HL-60/S4 treated with retinoic acid at 250 ng/mL for 4 days and 3 days (cell line): ENCODE data around the gene PRPF40B.

Experiments
- in situ Hi-C: fragments of 300-500 bp; cut with MboI; formaldehyde crosslinking; loops from 2 replicates; pipeline ENCODE4 v1.7.0; 2022; ENCODE audit warnings: low sequenced_read_pairs

PRPF40B gene

GRCh38 chr12:49635036-49635435 is 11.7 kb downstream of the PRPF40B start:
- in situ Hi-C loops, result no loop called here

DNA sequence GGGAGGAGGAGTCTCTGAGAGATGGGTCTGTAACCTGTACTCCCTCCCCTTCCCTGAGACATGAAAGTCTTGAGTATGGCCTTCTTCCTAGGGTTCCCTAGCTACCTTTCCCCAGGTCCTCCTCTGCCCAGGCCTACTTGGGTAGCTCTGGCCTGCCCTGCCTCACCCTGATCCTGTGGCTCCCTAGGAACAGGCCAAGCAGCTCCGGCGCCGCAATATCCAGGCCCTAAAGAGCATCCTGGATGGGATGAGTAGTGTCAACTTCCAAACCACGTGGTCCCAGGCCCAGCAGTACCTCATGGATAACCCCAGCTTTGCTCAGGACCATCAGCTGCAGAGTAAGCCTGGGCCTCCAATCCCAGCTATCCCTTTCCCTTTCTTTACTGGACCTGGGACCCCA is 12.3 kb downstream of the PRPF40B start:
- in situ Hi-C loops, result no loop called here

DNA sequence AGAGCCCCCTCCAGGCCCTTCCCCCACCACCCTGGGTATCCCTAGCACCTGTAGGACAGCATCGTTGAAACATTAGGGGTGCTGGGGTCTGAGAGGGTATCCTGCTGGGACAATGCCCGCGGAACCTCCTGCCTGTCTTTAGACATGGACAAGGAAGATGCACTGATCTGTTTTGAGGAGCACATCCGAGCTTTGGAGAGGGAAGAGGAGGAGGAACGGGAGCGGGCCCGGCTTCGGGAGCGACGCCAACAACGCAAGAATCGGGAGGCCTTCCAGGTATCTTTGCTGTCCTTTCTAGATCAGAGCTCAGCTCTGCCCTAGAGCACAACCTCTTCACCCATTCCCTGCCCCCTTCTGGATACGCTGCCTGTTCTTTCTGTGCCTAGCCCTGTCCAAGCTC is 13.2 kb downstream of the PRPF40B start:
- in situ Hi-C loops, result no loop called here

GRCh38 chr12:49636979-49637755 is 13.8 kb downstream of the PRPF40B start:
- in situ Hi-C loops, result no loop called here

DNA sequence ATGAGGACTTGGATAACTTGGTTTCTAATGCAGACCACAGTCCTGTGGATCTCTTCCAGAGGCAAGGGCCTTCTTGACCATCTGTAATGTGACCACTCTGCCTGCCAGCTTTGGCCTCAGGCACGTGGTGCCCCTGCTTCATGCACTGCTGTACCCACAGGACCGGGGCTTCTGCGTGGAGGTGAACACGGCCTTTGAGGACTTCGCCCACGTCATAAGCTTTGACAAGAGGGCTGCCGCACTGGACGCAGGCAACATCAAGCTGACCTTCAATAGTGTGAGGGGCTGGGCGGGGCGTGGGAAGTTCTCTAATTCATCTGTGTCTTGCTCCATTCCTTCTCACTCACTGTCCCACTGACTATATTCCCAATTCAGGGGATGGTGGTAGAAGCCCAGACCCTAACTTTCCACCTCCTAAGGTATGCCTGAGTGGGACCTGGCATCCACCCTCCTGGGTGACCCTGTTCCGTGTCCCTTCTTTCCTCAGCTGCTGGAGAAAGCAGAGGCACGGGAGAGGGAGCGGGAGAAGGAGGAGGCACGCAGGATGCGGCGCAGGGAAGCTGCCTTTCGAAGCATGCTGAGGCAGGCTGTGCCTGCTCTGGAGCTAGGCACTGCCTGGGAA is 18.5 kb downstream of the PRPF40B start:
- in situ Hi-C loops, result loop anchor here (5.0 to 10.0 kb wide), 2 partner anchors 70 to 193 kb away; no protein-coding TSS in a partner anchor

- in situ Hi-C loops, result loop anchor here (5.0 to 10.0 kb wide), 2 partner anchors 70 to 192 kb away; no protein-coding TSS in a partner anchor
Observed at GRCh38 chr12:49642370-49642802, 19.0 kb downstream of the PRPF40B start.

DNA sequence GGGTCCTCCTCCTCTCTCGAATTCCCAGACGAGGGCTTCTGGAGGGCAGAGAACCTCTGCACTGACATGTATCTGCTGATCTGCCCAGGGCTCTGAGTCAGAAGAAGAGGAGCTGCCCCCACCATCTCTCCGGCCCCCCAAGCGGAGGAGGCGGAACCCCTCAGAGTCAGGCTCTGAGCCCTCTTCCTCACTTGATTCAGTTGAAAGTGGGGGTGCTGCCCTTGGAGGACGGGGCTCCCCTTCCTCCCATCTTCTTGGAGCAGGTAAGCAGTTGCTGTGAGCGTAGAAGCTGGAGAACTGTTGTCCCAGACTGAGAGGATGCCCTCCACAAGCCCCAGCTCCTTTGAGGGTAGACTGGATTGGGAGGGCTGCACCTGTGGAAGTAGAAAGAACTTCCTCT is 19.8 kb downstream of the PRPF40B start:
- in situ Hi-C loops, result loop anchor here (5.0 to 10.0 kb wide), 2 partner anchors 69 to 192 kb away; no protein-coding TSS in a partner anchor

- in situ Hi-C loops, result loop anchor here (5.0 to 10.0 kb wide), 2 partner anchors 68 to 191 kb away; no protein-coding TSS in a partner anchor
Observed at GRCh38 chr12:49643961-49644619, 20.7 kb downstream of the PRPF40B start.

DNA sequence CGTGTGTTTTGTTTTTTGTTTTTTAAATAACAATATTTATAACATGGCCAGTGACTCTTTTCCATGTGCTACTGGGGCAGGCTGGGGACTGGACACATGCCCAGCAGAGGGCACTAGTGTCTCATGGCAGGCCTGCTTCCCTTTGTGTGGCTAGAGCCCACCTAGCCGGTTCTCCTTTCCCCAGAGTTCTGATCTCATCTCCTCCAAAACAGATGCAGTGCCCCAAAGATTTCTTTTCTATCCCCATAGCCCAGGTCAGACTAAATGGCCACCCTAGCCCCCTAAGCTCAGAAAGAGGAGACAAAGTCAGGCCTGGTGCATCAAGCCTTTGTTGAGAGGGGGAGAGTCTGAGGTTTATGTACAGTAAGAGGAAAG is 21.2 kb downstream of the PRPF40B start:
- in situ Hi-C loops, result loop anchor here (5.0 to 10.0 kb wide), 2 partner anchors 68 to 190 kb away; no protein-coding TSS in a partner anchor

GRCh38 chr12:49645146-49646039 is 22.0 kb downstream of the PRPF40B start:
- in situ Hi-C loops, result loop anchor here (10.0 kb wide), 1 partner anchor 189 kb away; no protein-coding TSS in a partner anchor

GRCh38 chr12:49646331-49646830 is 23.0 kb downstream of the PRPF40B start:
- in situ Hi-C loops, result loop anchor here (10.0 kb wide), 1 partner anchor 188 kb away; no protein-coding TSS in a partner anchor

DNA sequence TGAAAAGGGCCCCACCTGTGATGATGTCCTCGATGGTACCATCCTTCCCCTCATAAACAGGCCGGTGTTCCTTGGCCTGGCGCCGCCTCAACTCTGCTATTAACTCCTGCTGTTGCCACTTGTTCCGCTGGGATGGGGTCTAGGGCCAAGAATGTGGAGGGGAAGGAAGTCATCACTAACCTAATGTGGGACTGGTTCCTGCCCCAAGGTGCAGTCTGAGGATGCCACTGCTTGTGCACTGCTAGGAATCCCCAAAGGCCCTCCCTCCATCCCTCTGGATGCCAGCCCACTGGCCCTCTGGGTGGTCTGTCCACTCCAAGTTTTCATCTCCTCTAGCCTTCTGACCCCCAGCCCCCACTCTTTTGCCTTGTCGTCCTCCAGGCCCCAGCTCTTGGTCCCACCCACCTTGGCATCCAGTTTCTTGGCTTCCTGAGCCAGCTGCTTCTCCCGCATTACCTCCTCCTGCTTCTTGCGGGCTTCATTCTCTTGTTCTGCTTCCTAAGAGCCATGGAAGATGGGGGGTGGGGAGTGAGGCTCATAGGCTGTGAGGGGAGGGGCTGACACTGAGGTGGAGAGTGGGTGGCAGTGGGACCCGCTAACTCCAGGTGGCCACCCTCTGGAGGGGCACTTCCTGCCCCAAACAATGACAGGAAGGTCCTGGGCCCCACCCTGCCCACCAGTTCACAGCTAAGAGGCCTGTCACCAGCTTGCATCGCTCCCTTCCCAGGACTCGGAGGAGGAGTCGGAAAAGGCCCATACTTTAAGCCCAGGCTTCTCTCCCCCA is 23.7 kb downstream of the PRPF40B start:
- in situ Hi-C loops, result loop anchor here (10.0 kb wide), 1 partner anchor 188 kb away; no protein-coding TSS in a partner anchor

DNA sequence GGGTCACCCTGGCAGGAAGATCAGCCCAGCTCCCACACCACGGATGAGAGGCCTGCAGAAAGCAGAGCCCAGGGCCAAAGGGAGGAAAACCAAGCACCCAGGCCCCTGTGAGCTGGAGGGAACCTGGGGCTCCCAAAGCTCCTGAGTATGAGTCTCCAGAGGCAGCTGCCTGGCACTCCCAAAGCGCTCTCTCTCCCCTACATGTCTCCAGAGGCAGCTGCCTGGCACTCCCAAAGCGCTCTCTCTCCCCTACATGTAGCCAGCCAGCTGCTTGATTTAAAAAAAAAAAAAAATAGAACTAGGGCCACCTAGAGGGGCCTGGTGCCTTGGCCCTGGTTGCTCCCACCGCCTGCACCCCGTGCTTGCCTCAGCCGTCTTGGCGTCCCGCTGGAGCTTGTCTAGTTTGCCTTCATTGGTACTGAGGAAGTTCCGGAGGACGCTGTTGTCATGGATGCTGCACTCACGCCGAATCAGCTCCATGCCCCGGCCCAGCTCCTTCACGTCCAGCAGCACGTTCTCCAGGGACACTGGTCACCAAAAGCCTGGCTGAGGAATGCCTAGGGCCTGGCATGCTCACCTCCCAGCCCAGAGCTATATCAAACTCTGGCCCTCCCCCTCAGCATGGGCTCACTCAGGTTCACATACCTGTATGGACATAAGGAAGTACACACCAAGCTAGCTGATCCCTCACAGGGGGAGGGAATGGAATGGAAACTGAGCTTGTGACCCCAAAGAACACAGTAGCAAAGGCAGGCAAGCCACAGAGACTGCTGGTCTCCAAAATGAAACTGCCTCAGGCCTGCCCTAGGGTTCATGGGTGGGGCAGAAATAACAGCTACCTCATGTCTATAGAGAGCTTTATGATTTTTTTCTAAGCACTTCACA is 24.7 kb downstream of the PRPF40B start:
- in situ Hi-C loops, result loop anchor here (10.0 kb wide), 1 partner anchor 187 kb away; no protein-coding TSS in a partner anchor

- in situ Hi-C loops, result loop anchor here (10.0 kb wide), 1 partner anchor 186 kb away; no protein-coding TSS in a partner anchor
Observed at GRCh38 chr12:49648712-49649003, 25.3 kb downstream of the PRPF40B start.

GRCh38 chr12:49649445-49649844 is 26.1 kb downstream of the PRPF40B start:
- in situ Hi-C loops, result loop anchor here (10.0 kb wide), 1 partner anchor 185 kb away; no protein-coding TSS in a partner anchor

DNA sequence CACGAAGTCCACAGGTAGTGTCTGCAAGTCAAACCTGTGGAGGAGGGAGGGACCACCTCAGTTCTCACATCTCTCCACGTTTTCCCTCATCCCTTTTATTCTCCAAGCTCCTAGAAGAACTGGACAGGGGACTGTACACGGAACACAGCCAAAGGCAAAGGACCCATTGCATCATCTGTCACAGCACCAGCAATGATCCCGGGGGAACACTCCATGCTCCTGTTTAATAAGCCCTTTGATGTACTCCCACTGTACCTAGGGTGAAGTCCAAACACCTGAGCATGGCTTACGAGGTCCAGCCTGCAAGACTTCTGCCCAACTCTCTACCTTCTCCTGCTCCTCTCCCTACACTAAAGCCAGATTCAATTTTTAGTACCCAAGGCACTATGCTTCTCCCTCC is 26.5 kb downstream of the PRPF40B start:
- in situ Hi-C loops, result loop anchor here (10.0 kb wide), 1 partner anchor 185 kb away; no protein-coding TSS in a partner anchor

- in situ Hi-C loops, result no loop called here
Observed at GRCh38 chr12:49651855-49652254, 28.5 kb downstream of the PRPF40B start.

- in situ Hi-C loops, result no loop called here
Observed at GRCh38 chr12:49652921-49653520, 29.7 kb downstream of the PRPF40B start.
